ENCODE data around the gene ANXA1.

The ANXA1 gene

DNA sequence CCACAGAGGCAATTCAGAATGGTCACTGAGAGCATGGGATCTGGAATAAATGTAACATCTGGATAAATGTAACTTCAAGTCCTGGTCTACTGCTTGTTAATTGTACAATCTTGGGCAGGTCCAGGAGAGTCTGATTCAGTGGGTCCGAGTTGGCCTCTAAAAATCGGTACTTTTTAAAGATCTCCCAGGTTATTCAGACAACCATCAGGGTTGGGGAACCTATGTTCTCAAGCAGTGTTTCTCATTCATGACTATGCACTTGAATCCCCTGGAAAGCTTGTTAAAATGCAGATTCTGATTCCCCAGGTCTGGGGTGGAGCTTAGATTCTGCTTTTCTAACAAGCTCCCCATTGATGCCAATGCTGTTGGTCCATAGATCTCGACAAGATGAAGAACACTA, 14.8 kb downstream of the ANXA1 start:
- no peak; the same call in 2 of the 3 replicates for ATAC-seq
- TF ChIP-seq RARB (CRISPR knock-in tag; IDR thresholded peaks at IDR 0.05) = no peak
- no peak for TF ChIP-seq ZNF8 (CRISPR knock-in tag; IDR thresholded peaks at IDR 0.05)
- no peak for TF ChIP-seq GLIS3 (CRISPR knock-in tag; IDR thresholded peaks at IDR 0.05)
- TF ChIP-seq ISL1 (CRISPR knock-in tag; IDR thresholded peaks at IDR 0.05) = no peak
- no peak for TF ChIP-seq TCF4 (CRISPR knock-in tag; IDR thresholded peaks at IDR 0.05; ENCODE audit: borderline replicate concordance)
- TF ChIP-seq ZNF70 (CRISPR knock-in tag; IDR thresholded peaks at IDR 0.05) = no peak
- TF ChIP-seq ARNTL (CRISPR knock-in tag; IDR thresholded peaks at IDR 0.05; ENCODE audit: borderline replicate concordance, low read depth) = no peak

DNA sequence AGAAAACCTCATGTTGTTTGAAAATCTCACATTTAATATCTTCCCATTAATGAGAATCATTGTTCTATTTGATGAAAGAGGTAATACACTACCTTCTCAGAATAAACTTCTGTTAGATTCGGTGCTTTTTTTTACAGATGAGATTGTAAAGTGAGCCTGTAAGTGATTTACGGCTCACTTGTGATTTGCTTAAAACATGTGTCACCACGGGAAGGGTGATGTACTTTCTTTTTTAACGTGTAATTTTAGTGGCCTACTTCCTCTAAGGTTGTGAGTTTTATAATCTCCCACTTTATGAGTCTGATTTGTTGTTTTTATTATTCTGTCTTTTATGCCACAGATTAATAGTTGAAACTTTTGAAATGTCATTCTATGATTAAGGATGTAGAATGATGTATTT, 15.9 kb downstream of the ANXA1 start:
- ATAC-seq = no peak
- no peak for TF ChIP-seq ISL1 (CRISPR knock-in tag; IDR thresholded peaks at IDR 0.05)
- no peak for TF ChIP-seq TOX (CRISPR knock-in tag; IDR thresholded peaks at IDR 0.05; ENCODE audit: borderline replicate concordance)
- TF ChIP-seq ZC3H10 (CRISPR knock-in tag; IDR thresholded peaks at IDR 0.05) = no peak
- no peak for TF ChIP-seq OSR1 (CRISPR knock-in tag; IDR thresholded peaks at IDR 0.05)
- TF ChIP-seq TCF4 (CRISPR knock-in tag; IDR thresholded peaks at IDR 0.05; ENCODE audit: borderline replicate concordance) = no peak
- TF ChIP-seq CSRNP3 (CRISPR knock-in tag; IDR thresholded peaks at IDR 0.05) = no peak
- TF ChIP-seq BACH2 (CRISPR knock-in tag; IDR thresholded peaks at IDR 0.05; ENCODE audit: borderline replicate concordance) = no peak
- no peak for TF ChIP-seq CREB5 (CRISPR knock-in tag; IDR thresholded peaks at IDR 0.05; ENCODE audit: low read depth)
- TF ChIP-seq GLIS3 (CRISPR knock-in tag; IDR thresholded peaks at IDR 0.05) = no peak
- no peak for TF ChIP-seq RARB (CRISPR knock-in tag; IDR thresholded peaks at IDR 0.05)
- TF ChIP-seq ESRRG (CRISPR knock-in tag; IDR thresholded peaks at IDR 0.05) = no peak
- no peak for TF ChIP-seq POU6F1 (CRISPR knock-in tag; IDR thresholded peaks at IDR 0.05; ENCODE audit: borderline replicate concordance, low read depth)
- no peak for TF ChIP-seq ARNTL (CRISPR knock-in tag; IDR thresholded peaks at IDR 0.05; ENCODE audit: borderline replicate concordance, low read depth)
- TF ChIP-seq, protein P1, sequence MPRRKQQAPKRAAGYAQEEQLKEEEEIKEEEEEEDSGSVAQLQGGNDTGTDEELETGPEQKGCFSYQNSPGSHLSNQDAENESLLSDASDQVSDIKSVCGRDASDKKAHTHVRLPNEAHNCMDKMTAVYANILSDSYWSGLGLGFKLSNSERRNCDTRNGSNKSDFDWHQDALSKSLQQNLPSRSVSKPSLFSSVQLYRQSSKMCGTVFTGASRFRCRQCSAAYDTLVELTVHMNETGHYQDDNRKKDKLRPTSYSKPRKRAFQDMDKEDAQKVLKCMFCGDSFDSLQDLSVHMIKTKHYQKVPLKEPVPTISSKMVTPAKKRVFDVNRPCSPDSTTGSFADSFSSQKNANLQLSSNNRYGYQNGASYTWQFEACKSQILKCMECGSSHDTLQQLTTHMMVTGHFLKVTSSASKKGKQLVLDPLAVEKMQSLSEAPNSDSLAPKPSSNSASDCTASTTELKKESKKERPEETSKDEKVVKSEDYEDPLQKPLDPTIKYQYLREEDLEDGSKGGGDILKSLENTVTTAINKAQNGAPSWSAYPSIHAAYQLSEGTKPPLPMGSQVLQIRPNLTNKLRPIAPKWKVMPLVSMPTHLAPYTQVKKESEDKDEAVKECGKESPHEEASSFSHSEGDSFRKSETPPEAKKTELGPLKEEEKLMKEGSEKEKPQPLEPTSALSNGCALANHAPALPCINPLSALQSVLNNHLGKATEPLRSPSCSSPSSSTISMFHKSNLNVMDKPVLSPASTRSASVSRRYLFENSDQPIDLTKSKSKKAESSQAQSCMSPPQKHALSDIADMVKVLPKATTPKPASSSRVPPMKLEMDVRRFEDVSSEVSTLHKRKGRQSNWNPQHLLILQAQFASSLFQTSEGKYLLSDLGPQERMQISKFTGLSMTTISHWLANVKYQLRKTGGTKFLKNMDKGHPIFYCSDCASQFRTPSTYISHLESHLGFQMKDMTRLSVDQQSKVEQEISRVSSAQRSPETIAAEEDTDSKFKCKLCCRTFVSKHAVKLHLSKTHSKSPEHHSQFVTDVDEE (CRISPR knock-in tag; IDR thresholded peaks at IDR 0.05) = no peak
- TF ChIP-seq ZNF565 (CRISPR knock-in tag; conservative IDR thresholded peaks at IDR 0.05; ENCODE audit: low read depth) = no peak
- no peak for TF ChIP-seq ZNF70 (CRISPR knock-in tag; IDR thresholded peaks at IDR 0.05)

DNA sequence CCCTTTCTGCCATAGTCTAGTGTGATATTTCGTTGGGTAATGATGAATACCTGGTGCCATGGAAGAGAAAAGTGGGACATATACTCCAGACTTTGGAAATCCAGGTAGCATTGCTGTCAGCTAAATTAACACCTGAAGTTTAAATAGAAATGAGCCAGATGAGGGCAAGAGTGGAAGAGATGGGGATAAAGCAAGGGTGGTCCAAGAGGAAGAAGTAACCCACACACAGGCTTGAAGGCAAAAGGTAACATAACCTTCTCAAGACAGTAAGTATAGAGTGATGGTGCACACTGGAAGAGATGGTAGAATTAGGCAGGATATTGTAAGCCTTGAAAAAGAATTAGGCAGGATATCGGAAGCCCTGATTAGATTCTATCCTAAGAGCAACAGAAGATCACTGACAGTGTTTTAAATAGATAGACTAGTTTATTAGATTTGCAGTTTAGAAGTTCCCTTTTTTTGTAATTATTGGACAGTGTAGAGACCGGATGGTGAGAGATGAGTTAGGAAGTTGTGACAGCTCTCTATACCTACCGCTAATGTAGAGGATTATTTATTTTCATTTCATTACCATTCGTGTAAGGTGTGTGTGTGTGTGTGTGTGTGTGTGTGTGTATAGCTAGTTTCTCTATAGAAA, 16.8 kb downstream of the ANXA1 start:
- TF ChIP-seq, protein P2, sequence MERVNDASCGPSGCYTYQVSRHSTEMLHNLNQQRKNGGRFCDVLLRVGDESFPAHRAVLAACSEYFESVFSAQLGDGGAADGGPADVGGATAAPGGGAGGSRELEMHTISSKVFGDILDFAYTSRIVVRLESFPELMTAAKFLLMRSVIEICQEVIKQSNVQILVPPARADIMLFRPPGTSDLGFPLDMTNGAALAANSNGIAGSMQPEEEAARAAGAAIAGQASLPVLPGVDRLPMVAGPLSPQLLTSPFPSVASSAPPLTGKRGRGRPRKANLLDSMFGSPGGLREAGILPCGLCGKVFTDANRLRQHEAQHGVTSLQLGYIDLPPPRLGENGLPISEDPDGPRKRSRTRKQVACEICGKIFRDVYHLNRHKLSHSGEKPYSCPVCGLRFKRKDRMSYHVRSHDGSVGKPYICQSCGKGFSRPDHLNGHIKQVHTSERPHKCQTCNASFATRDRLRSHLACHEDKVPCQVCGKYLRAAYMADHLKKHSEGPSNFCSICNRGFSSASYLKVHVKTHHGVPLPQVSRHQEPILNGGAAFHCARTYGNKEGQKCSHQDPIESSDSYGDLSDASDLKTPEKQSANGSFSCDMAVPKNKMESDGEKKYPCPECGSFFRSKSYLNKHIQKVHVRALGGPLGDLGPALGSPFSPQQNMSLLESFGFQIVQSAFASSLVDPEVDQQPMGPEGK (CRISPR knock-in tag; IDR thresholded peaks at IDR 0.05; ENCODE audit: borderline replicate concordance) = no peak
- TF ChIP-seq POU6F1 (CRISPR knock-in tag; IDR thresholded peaks at IDR 0.05; ENCODE audit: borderline replicate concordance, low read depth) = no peak
- TF ChIP-seq GLIS3 (CRISPR knock-in tag; IDR thresholded peaks at IDR 0.05) = no peak
- ATAC-seq = no peak

All from SK-N-SH treated with all-trans-retinoic acid at 6 μM for 48 hours (cell line).